NCI-H1417 treated with DMSO at 0.1 percent for 48 hours (cell line): Measurements from ENCODE around the gene DGKQ.

ENCODE experiments used
- DNase-seq: peaks from one replicate; lab custom pipeline; 2025; lab: John Stamatoyannopoulos, UW

Gene DGKQ

GRCh38 chr4:995311-996026 is 22.1 kb upstream of the DGKQ start:
- no peak for DNase-seq

GRCh38 chr4:993111-994029 is 20.0 kb upstream of the DGKQ start, which contains the start of gene SLC26A1:
Gene SLC26A1 (minus strand): TSS chr4:993404. CDS start chr4:991703, 1,701 bp downstream.
- DNase-seq, result no peak

- DNase-seq, result no peak
Observed at GRCh38 chr4:992297-993110, 19.1 kb upstream of the DGKQ start.

- no peak for DNase-seq
Observed at GRCh38 chr4:991451-992296, 18.3 kb upstream of the DGKQ start.

GRCh38 chr4:990746-991367 is 17.5 kb upstream of the DGKQ start:
- no peak for DNase-seq

- DNase-seq, result no peak
Observed at GRCh38 chr4:989722-990471, 16.5 kb upstream of the DGKQ start.

- DNase-seq, result no peak
Observed at GRCh38 chr4:988726-989721, 15.7 kb upstream of the DGKQ start.

- no peak for DNase-seq
Observed at GRCh38 chr4:987624-988513, 14.5 kb upstream of the DGKQ start.

- DNase-seq, result no peak
Observed at GRCh38 chr4:986879-987623, 13.7 kb upstream of the DGKQ start, which contains the start of gene IDUA. Gene IDUA (plus strand): TSS chr4:987044. CDS start chr4:987085, 41 bp downstream.

GRCh38 chr4:986428-986878 is 13.1 kb upstream of the DGKQ start:
- peak; percentile 9 for DNase-seq

GRCh38 chr4:985123-985830 is 11.9 kb upstream of the DGKQ start:
- DNase-seq, result no peak

- DNase-seq, result no peak
Observed at GRCh38 chr4:984336-985054, 11.1 kb upstream of the DGKQ start.

- DNase-seq, result no peak
Observed at GRCh38 chr4:982814-983213, 9.4 kb upstream of the DGKQ start.

- no peak for DNase-seq
Observed at GRCh38 chr4:982291-982690, 8.9 kb upstream of the DGKQ start.

- no peak for DNase-seq
Observed at GRCh38 chr4:978957-979701, 5.8 kb upstream of the DGKQ start.
